ENCODE measurements around the gene KNDC1. TPM values are rescaled to one million over a fixed set of nuclear protein-coding genes. Genes with fewer than 3 reads are reported as not detected.

The KNDC1 gene
- total and polyA plus RNA-seq, 2 donors (not counting 1 experiment from before 2014, with no cell fraction given) = 0.17 to 0.45 TPM

- Histone ChIP-seq H4K20me1 (ENCODE audit: control insufficient read depth, insufficient read depth, low read length, poor library complexity, severe bottlenecking) (no peaks in the 10 kb centered on the region), H3K4me2 (replicated peaks; ENCODE audit: low read depth, low read length, poor library complexity, severe bottlenecking) (no peak overlapping the region), H3K79me2 (ENCODE audit: control insufficient read depth, insufficient read depth, low read length) (no peaks in the 10 kb centered on the region), H3K9me3 (ENCODE audit: control extremely low read depth in 1 of 3, control insufficient read depth in 2 of 3, insufficient read depth in 1 of 3, low read length in 2 of 3) (peaks cover 0 to 31% (median 0%) of the 10 kb centered on the region in 3 donors), H3K9ac (ENCODE audit: low read length) (no peak overlapping the region), H3K27me3 (replicated peaks in 1 of 4; ENCODE audit: control extremely low read depth in 1 of 4, control insufficient read depth in 3 of 4, insufficient read depth in 4 of 4, low read length in 3 of 4) (peaks cover 0 to 25% (median 0%) of the 10 kb centered on the region in 4 experiments), H3K4me3 (ENCODE audit: control extremely low read depth in 1 of 5, extremely low read depth in 1 of 5, insufficient read depth in 1 of 5, low read depth in 2 of 5, low read length in 4 of 5) (no peak overlapping the region), H3K4me1 (ENCODE audit: control insufficient read depth in 2 of 2, insufficient read depth in 2 of 2, low read length in 2 of 2) (peaks cover 0 to 2% of the 10 kb centered on the region in 2 donors), H3K36me3 (replicated peaks in 1 of 2; ENCODE audit: control extremely low read depth in 1 of 2, control insufficient read depth in 1 of 2, extremely low read depth in 1 of 2, insufficient read depth in 2 of 2, low read length in 1 of 2) (no peaks in the 10 kb centered on the region), H3K27ac (ENCODE audit: low read length in 2 of 2) (no peak overlapping the region), H2AFZ (ENCODE audit: insufficient read depth, low read depth, low read length, poor library complexity, severe bottlenecking) (no peak overlapping the region)
- peaks cover 11% of the 10 kb centered on the region for H3K4me1 Mint-ChIP-seq
- TF ChIP-seq EZH2 (IDR thresholded peaks at IDR 0.05; ENCODE audit: borderline replicate concordance, insufficient read depth, low read depth, low read length, poor library complexity, severe bottlenecking) = no peak
- no peak for TF ChIP-seq CTCF (IDR thresholded peaks at IDR 0.05)
- CTCF ChIA-PET = no interaction called here
- peaks cover 9% of the 10 kb centered on the region for H3K27me3 Mint-ChIP-seq
- 90% methylated on average over 16 of the region's 36 CpGs for WGBS (ENCODE audit: insufficient coverage)
- POLR2A ChIA-PET = no interaction called here
- H3K27ac Mint-ChIP-seq = no peak overlapping the region
- DNase-seq = no peak
- intact Hi-C loops (cut with micrococcal nuclease) = no loop called here
- peak; percentile 66 for ATAC-seq (ENCODE audit: low read depth)
- H3K9me3 Mint-ChIP-seq (ENCODE audit: insufficient read depth) = no peaks in the 10 kb centered on the region
- no peak overlapping the region for H3K4me3 Mint-ChIP-seq
These were observed 32.5 kb upstream of the KNDC1 start for GRCh38 chr10:133127291-133128125.
